AG04450 (cell line): Measurements from ENCODE around the gene ZC2HC1C. TPM values are rescaled to one million over a fixed set of nuclear protein-coding genes. Genes with fewer than 3 reads are reported as not detected.

Experiments used
- CTCF ChIA-PET: fragments of 300-600, 350-600 bp; formaldehyde crosslinking; extraction: SDS; loops from one replicate; lab custom pipeline; 2022; ENCODE audit warnings: antibody characterized with exemption, inconsistent platforms; lab: Charles Lee
- POLR2A ChIA-PET: fragments of 350-600 bp; formaldehyde crosslinking; extraction: SDS; loops from one replicate; lab custom pipeline; 2021; ENCODE audit warnings: antibody characterized with exemption, inconsistent platforms; lab: Yijun Ruan, JAX
- DNase-seq: peaks from one replicate; pipeline ENCODE4 v3.0.0-alpha.2; 2011; ENCODE audit warnings: low read depth, low spot score
- H3K27ac ChIP-seq: one replicate; pipeline ENCODE4 v1.5.1; 2012; ENCODE audit warnings: low read depth, low read length, control low read depth
- H3K27me3 ChIP-seq: one replicate; pipeline ENCODE4 v1.6.0; 2012; ENCODE audit warnings: low read length; ENCODE audit not compliant: control insufficient read depth, insufficient read depth
- H3K4me3 ChIP-seq: 2 replicates; pipeline ENCODE4 v1.5.1; 2011; ENCODE audit warnings: mild to moderate bottlenecking, low read depth, low read length, control low read depth
- H3K9me3 ChIP-seq: 2 replicates; pipeline ENCODE4 v1.5.1; 2012; ENCODE audit warnings: low read length; ENCODE audit not compliant: control insufficient read depth, insufficient read depth
- polyA plus RNA-seq: library from polyadenylated mRNA; depleted of rRNA; stranded (reverse); fragments of >200 nt; gene quantifications from 2 replicates; pipeline ENCODE4 v1.2.3, GENCODE V29; 2011
- TF ChIP-seq, protein P1 (sequence below): IDR thresholded peaks from 2 replicates; pipeline ENCODE4 v1.5.1; 2011; ENCODE audit warnings: low read depth, low read length, control low read depth, inconsistent platforms

ZC2HC1C gene
- polyA plus RNA-seq, 1 experiment, result 0.73 TPM

DNA sequence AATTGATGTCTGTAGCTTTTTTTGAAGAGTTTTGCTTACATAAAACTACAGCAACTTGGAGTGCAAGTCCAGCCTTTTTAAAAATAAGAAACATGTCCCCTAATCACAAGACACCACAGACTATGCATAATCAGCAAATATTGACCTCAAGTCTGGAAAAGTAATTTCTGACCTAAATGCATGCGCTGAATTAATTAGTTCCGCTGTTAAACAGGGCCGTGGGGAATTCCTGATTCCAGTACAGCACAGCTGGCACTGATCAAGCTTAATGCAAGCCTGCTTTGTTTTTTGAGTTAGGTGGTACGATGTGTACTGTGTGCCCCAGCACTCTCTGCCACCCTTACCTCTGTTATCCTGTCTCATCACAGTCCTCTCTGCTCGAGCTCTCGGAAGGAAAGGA lies 27.4 kb upstream of the ZC2HC1C start:
- ChIA-PET CTCF (interaction anchor here (1.2 kb wide), 1 partner anchor 181 kb away, joined by 4 read pairs; no protein-coding TSS in a partner anchor), POLR2A (no interaction called here)
- TF ChIP-seq, protein P1, sequence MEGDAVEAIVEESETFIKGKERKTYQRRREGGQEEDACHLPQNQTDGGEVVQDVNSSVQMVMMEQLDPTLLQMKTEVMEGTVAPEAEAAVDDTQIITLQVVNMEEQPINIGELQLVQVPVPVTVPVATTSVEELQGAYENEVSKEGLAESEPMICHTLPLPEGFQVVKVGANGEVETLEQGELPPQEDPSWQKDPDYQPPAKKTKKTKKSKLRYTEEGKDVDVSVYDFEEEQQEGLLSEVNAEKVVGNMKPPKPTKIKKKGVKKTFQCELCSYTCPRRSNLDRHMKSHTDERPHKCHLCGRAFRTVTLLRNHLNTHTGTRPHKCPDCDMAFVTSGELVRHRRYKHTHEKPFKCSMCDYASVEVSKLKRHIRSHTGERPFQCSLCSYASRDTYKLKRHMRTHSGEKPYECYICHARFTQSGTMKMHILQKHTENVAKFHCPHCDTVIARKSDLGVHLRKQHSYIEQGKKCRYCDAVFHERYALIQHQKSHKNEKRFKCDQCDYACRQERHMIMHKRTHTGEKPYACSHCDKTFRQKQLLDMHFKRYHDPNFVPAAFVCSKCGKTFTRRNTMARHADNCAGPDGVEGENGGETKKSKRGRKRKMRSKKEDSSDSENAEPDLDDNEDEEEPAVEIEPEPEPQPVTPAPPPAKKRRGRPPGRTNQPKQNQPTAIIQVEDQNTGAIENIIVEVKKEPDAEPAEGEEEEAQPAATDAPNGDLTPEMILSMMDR, result no peak
- no peaks in the 10 kb centered on the region for H3K27me3 ChIP-seq
- DNase-seq, result no peak
- H3K9me3 ChIP-seq, result no peaks in the 10 kb centered on the region
- no peak overlapping the region for H3K4me3 ChIP-seq
- H3K27ac ChIP-seq, result no peak overlapping the region

DNA sequence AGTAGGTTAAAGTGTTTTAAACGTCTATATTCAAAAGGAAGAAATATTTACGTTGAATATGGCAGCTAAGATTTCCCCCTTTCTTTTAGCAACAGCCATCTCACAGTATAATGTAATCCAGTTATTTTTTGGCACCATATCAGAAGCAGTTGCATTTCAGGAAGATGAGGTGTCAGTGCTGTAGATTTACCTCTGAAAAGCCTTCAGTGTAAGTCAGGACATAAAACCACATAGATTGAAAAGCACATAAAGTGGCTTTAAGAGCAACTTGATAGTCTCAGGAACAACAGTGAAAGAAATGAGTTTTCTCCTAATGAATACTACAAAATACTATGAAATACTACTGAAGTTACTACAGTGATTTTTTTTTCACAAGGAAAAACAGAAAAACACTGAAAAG lies 25.1 kb upstream of the ZC2HC1C start:
- POLR2A ChIA-PET, result interaction anchor here (0.6 to 0.7 kb wide), 2 partner anchors 21 to 25 kb away, joined by 3 read pairs; partner anchors contain the start of gene ZC2HC1C
- DNase-seq, result no peak
- TF ChIP-seq, protein P1, result no peak
- CTCF ChIA-PET, result interaction anchor here (0.6 to 1.3 kb wide), 3 partner anchors 44 to 787 kb away, joined by 4 to 9 read pairs (median 6); no protein-coding TSS in a partner anchor
- Histone ChIP-seq H3K4me3 (no peak overlapping the region), H3K27me3 (no peaks in the 10 kb centered on the region), H3K9me3 (no peaks in the 10 kb centered on the region), H3K27ac (no peak overlapping the region)

- Histone ChIP-seq H3K9me3 (no peaks in the 10 kb centered on the region), H3K27me3 (no peaks in the 10 kb centered on the region), H3K27ac (no peak overlapping the region), H3K4me3 (no peak overlapping the region)
- ChIA-PET CTCF (interaction anchor here (0.6 to 1.8 kb wide), 3 partner anchors 44 to 787 kb away, joined by 4 to 9 read pairs (median 5); no protein-coding TSS in a partner anchor), POLR2A (no interaction called here)
- TF ChIP-seq, protein P1, result no peak
- no peak for DNase-seq
Observed at GRCh38 chr14:75044752-75045151, 24.7 kb upstream of the ZC2HC1C start.

- H3K27me3 ChIP-seq, result no peaks in the 10 kb centered on the region
- H3K9me3 ChIP-seq, result no peaks in the 10 kb centered on the region
- POLR2A ChIA-PET, result no interaction called here
- TF ChIP-seq, protein P1, result no peak
- no peak overlapping the region for H3K27ac ChIP-seq
- CTCF ChIA-PET, result interaction anchor here (0.7 to 1.8 kb wide), 2 partner anchors 101 to 221 kb away, joined by 4 to 5 read pairs; no protein-coding TSS in a partner anchor
- no peak overlapping the region for H3K4me3 ChIP-seq
- DNase-seq, result no peak
Observed at GRCh38 chr14:75046275-75046674, 23.2 kb upstream of the ZC2HC1C start.

GRCh38 chr14:75046899-75047298 lies 22.5 kb upstream of the ZC2HC1C start:
- no peak for DNase-seq
- ChIA-PET POLR2A (no interaction called here), CTCF (no interaction called here)
- no peak overlapping the region for H3K4me3 ChIP-seq
- no peak overlapping the region for H3K27ac ChIP-seq
- TF ChIP-seq, protein P1, result no peak
- no peaks in the 10 kb centered on the region for H3K9me3 ChIP-seq
- no peaks in the 10 kb centered on the region for H3K27me3 ChIP-seq
